ENCODE results near the gene PTGER3. TPM values are rescaled to one million over a fixed set of nuclear protein-coding genes. Genes with fewer than 3 reads are reported as not detected.
"Not testable (repeated sequence)": the region's sequence is repeated elsewhere in the genome, so short reads cannot be mapped to it uniquely, and the experiment has no call there.

PTGER3 gene
- total RNA-seq, 1 experiment from 2014 or later: not detected

GRCh38 chr1:71014178-71014579 is 33.4 kb downstream of the PTGER3 start:
- no peak for DNase-seq (ENCODE audit: low spot score)

- no peak for DNase-seq (ENCODE audit: low spot score)
These were observed 44.7 kb downstream of the PTGER3 start for GRCh38 chr1:71002709-71003475.

- DNase-seq (ENCODE audit: low spot score): no peak
These were observed 46.0 kb downstream of the PTGER3 start for GRCh38 chr1:71001624-71002023.

GRCh38 chr1:70997793-70998192 is 49.8 kb downstream of the PTGER3 start:
- no peak for DNase-seq (ENCODE audit: low spot score)

GRCh38 chr1:70994753-70995268 is 52.8 kb downstream of the PTGER3 start:
- no peak for DNase-seq (ENCODE audit: low spot score)

- DNase-seq (ENCODE audit: low spot score): no peak
These were observed 53.8 kb downstream of the PTGER3 start for GRCh38 chr1:70993798-70994197.

GRCh38 chr1:70992521-70992920 is 55.1 kb downstream of the PTGER3 start:
- no peak for DNase-seq (ENCODE audit: low spot score)

GRCh38 chr1:70990469-70991253 is 57.0 kb downstream of the PTGER3 start:
- DNase-seq (ENCODE audit: low spot score): no peak

GRCh38 chr1:70987497-70987896 is 60.1 kb downstream of the PTGER3 start:
- DNase-seq (ENCODE audit: low spot score): no peak

- not testable (repeated sequence) for DNase-seq (ENCODE audit: low spot score)
These were observed 61.8 kb downstream of the PTGER3 start for GRCh38 chr1:70985776-70986225.

- DNase-seq (ENCODE audit: low spot score): not testable (repeated sequence)
These were observed 62.3 kb downstream of the PTGER3 start for GRCh38 chr1:70985278-70985677.

- no peak for DNase-seq (ENCODE audit: low spot score)
These were observed 67.3 kb downstream of the PTGER3 start for GRCh38 chr1:70980361-70980760.

GRCh38 chr1:70979881-70980280 is 67.7 kb downstream of the PTGER3 start:
- no peak for DNase-seq (ENCODE audit: low spot score)

GRCh38 chr1:70979313-70979712 is 68.3 kb downstream of the PTGER3 start:
- no peak for DNase-seq (ENCODE audit: low spot score)

- DNase-seq (ENCODE audit: low spot score): no peak
These were observed 69.0 kb downstream of the PTGER3 start for GRCh38 chr1:70978623-70979022.

- no peak for DNase-seq (ENCODE audit: low spot score)
These were observed 70.0 kb downstream of the PTGER3 start for GRCh38 chr1:70977575-70977974.

- DNase-seq (ENCODE audit: low spot score): no peak
These were observed 70.6 kb downstream of the PTGER3 start for GRCh38 chr1:70977041-70977440.

- no peak for DNase-seq (ENCODE audit: low spot score)
These were observed 73.9 kb downstream of the PTGER3 start for GRCh38 chr1:70973754-70974153.

- DNase-seq (ENCODE audit: low spot score): no peak
These were observed 77.2 kb downstream of the PTGER3 start for GRCh38 chr1:70970407-70970806.

GRCh38 chr1:70966018-70966638 is 81.5 kb downstream of the PTGER3 start:
- peak; percentile 36 for DNase-seq (ENCODE audit: low spot score)

GRCh38 chr1:70963374-70963773 is 84.2 kb downstream of the PTGER3 start:
- DNase-seq (ENCODE audit: low spot score): no peak

- DNase-seq (ENCODE audit: low spot score): no peak
These were observed 86.1 kb downstream of the PTGER3 start for GRCh38 chr1:70961374-70961975.
